Right lobe of liver (tissue), 6 donors: ENCODE results near the gene RAD51AP1. TPM values are rescaled to one million over a fixed set of nuclear protein-coding genes. Genes with fewer than 3 reads are reported as not detected.

ENCODE experiments used
- ATAC-seq, 4 donors: fragments of 200-7000 bp; cut with Tn5 transposase; one replicate each; pipeline ENCODE4 v1.9.1; 2020; ENCODE audit warnings: mild to moderate bottlenecking in 4 of 4, moderate library complexity in 4 of 4
- DNase-seq, 3 donors: peaks; one replicate each; pipeline ENCODE4 v3.0.0-alpha.2; 2020
- H3K27ac ChIP-seq, 3 donors: fragments of 200-600 bp; one replicate each; pipeline ENCODE4 v1.8.0; 2022
- H3K27me3 ChIP-seq, 2 donors: fragments of 200-600 bp; one replicate each; pipeline ENCODE4 v1.8.0; 2022
- H3K36me3 ChIP-seq, 4 donors: fragments of 200-600 bp; sonication (generic) in 1 of 4; one replicate each; pipeline versions ENCODE4 v1.5.1 to v1.8.0; 2017 to 2022; ENCODE audit warnings: control low read depth in 1 of 4
- H3K4me1 ChIP-seq, 4 donors: fragments of 200-600 bp; sonication (generic) in 1 of 4; one replicate each; pipeline versions ENCODE4 v1.5.1 to v1.8.0; 2017 to 2022; ENCODE audit warnings: control low read depth in 1 of 4
- H3K4me3 ChIP-seq, 3 donors: fragments of 200-600 bp; one replicate each; pipeline ENCODE4 v1.8.0; 2022
- H3K9me3 ChIP-seq, 4 donors: fragments of 200-600 bp; sonication (generic) in 1 of 4; one replicate each; pipeline versions ENCODE4 v1.5.1 to v1.8.0; 2017 to 2022; ENCODE audit warnings: control low read depth in 1 of 4
- POLR2A ChIP-seq: fragments of 450-650 bp; IDR thresholded peaks from one replicate; pipeline ENCODE4 v1.6.1; 2017; ENCODE audit warnings: antibody characterized with exemption, mild to moderate bottlenecking
- WGBS: methylation state at CpG from one replicate; pipeline ENCODE4 v1.1.6; 2018; ENCODE audit warnings: low coverage, low lambda C conversion rate; ENCODE audit not compliant: insufficient coverage; ENCODE audit errors: missing lambda C conversion rate; 5-methylcytosine and 5-hydroxymethylcytosine counted together
- intact Hi-C, 2 donors: fragments of 100-400 bp; cut with DNase I; formaldehyde crosslinking; loops; one replicate each; pipeline versions ENCODE4 v1.11.2 to v1.14.1; 2022
- total RNA-seq, 6 experiments: library from RNA; depleted of rRNA in 2 of 6; stranded (reverse); fragments of >200 nt in 2 of 6; fragmentation: NEBNext Ultra II Directional in 3 of 6; extraction: Animal tissue kit (Norgen Biotek cat#: 25700) in 3 of 6; gene quantifications; one replicate each; pipeline versions ENCODE4 v1.1.0 to v1.2.4, GENCODE V29; 2016 to 2023
- TF ChIP-seq, protein P1 (sequence below), 4 donors: fragments of 200-600 bp in 3 of 4; fragments of 450-650 bp in 1 of 4; IDR thresholded peaks; one replicate each; pipeline versions ENCODE4 v1.5.1 to v1.8.0; 2016 to 2022; ENCODE audit warnings: antibody characterized with exemption in 4 of 4, mild to moderate bottlenecking in 2 of 4
- donor health status: DM: no; HTN: yes; CAD: no.
- donor health status: DM: no; HTN: no; CAD: no.
- donor health status: DM: no; HTN: no; CAD: no.
- donor health status: DM: no; HTN: yes; CAD: no.
- donor health status: DM: no; HTN: yes; CAD: no.

Gene RAD51AP1
- total RNA-seq, 6 experiments from 2014 or later, result 0.56 to 5.1 (median 1.3) TPM

DNA sequence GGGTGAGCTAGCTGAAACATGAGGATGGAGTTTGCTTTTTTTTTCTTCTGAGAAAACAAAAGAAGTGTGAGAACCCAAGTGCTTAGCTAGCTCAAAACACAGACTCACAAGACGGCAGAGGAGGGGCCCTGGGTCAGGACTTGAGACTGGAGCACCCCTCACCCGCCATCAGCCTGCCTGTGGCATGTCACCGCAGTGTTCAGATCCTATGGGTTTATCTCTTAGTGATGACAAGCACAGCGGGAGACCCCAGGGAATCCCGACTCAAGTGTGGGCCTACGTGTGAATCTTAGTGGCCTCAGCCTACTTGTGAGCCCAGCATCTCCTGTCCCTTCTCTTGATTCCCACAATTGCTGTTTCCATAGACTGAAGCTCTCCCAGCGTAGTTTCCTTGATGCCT, 46.2 kb downstream of the RAD51AP1 start:
- intact Hi-C loops, result loop anchor here in 1 of 2 donors (10.0 kb wide), 1 partner anchor 170 kb away; no protein-coding TSS in a partner anchor
- Histone ChIP-seq H3K4me3 (no peak overlapping the region), H3K27me3 (no peaks in the 10 kb centered on the region), H3K9me3 (no peaks in the 10 kb centered on the region), H3K27ac (no peak overlapping the region), H3K4me1 (no peaks in the 10 kb centered on the region), H3K36me3 (no peaks in the 10 kb centered on the region)
- ATAC-seq (no peak), DNase-seq (no peak)
- WGBS, result 77% methylated on average over 7 of the region's 7 CpGs
- TF ChIP-seq POLR2A, result no peak

- no peak overlapping the region for H3K4me3 ChIP-seq
- TF ChIP-seq, protein P1, sequence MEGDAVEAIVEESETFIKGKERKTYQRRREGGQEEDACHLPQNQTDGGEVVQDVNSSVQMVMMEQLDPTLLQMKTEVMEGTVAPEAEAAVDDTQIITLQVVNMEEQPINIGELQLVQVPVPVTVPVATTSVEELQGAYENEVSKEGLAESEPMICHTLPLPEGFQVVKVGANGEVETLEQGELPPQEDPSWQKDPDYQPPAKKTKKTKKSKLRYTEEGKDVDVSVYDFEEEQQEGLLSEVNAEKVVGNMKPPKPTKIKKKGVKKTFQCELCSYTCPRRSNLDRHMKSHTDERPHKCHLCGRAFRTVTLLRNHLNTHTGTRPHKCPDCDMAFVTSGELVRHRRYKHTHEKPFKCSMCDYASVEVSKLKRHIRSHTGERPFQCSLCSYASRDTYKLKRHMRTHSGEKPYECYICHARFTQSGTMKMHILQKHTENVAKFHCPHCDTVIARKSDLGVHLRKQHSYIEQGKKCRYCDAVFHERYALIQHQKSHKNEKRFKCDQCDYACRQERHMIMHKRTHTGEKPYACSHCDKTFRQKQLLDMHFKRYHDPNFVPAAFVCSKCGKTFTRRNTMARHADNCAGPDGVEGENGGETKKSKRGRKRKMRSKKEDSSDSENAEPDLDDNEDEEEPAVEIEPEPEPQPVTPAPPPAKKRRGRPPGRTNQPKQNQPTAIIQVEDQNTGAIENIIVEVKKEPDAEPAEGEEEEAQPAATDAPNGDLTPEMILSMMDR (IDR thresholded peaks at IDR 0.05), result no peak
- TF ChIP-seq POLR2A, result no peak
- H3K36me3 ChIP-seq, result no peaks in the 10 kb centered on the region
- WGBS, result 38% methylated on average over 3 of the region's 5 CpGs
- ATAC-seq, result peak in 1 of 4 donors; percentile 58
- no peaks in the 10 kb centered on the region for H3K9me3 ChIP-seq
- H3K27me3 ChIP-seq, result no peaks in the 10 kb centered on the region
- intact Hi-C loops, result loop anchor here in 1 of 2 donors (10.0 kb wide), 1 partner anchor 168 kb away; no protein-coding TSS in a partner anchor
- no peak for DNase-seq
- H3K4me1 ChIP-seq, result no peaks in the 10 kb centered on the region
- H3K27ac ChIP-seq, result no peak overlapping the region
Measured at GRCh38 chr12:4586500-4586899, 47.8 kb downstream of the RAD51AP1 start.

DNA sequence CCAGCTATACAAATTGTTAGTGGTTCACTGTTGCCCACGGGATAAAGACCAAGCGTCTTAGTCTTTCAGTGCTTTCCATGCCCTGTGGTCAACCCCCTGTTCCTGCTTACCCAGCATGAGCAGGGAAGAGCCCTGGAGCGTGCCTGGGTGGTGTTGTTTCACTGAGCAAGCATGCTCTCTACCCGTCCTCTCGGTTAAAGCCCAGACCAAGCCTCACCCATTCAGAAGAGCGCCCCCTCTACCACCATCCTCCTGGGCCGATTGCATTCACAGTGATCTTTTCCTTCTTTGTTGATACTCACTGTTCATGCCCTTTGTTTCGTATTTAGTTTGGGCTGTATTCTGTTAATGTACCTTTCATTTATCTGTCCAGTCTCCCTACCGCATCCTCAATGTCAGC, 48.4 kb downstream of the RAD51AP1 start:
- intact Hi-C loops, result loop anchor here in 1 of 2 donors (10.0 kb wide), 1 partner anchor 168 kb away; no protein-coding TSS in a partner anchor
- no peaks in the 10 kb centered on the region for H3K4me1 ChIP-seq
- DNase-seq, result no peak
- no peak overlapping the region for H3K4me3 ChIP-seq
- TF ChIP-seq, protein P1 (IDR thresholded peaks at IDR 0.05), result no peak
- no peak for TF ChIP-seq POLR2A
- no peaks in the 10 kb centered on the region for H3K9me3 ChIP-seq
- 53% methylated on average over 8 of the region's 9 CpGs for WGBS
- ATAC-seq, result no peak
- no peaks in the 10 kb centered on the region for H3K27me3 ChIP-seq
- no peak overlapping the region for H3K27ac ChIP-seq
- no peaks in the 10 kb centered on the region for H3K36me3 ChIP-seq

- WGBS, result 89% methylated on average over 3 of the region's 3 CpGs
- Histone ChIP-seq H3K9me3 (no peaks in the 10 kb centered on the region), H3K4me1 (no peaks in the 10 kb centered on the region), H3K27ac (no peak overlapping the region), H3K36me3 (no peaks in the 10 kb centered on the region), H3K4me3 (no peak overlapping the region), H3K27me3 (no peaks in the 10 kb centered on the region)
- DNase-seq, result no peak
- no peak for ATAC-seq
- TF ChIP-seq POLR2A, result no peak
- TF ChIP-seq, protein P1 (IDR thresholded peaks at IDR 0.05), result no peak
- intact Hi-C loops, result loop anchor here in 1 of 2 donors (10.0 kb wide), 1 partner anchor 166 kb away; no protein-coding TSS in a partner anchor
Measured at GRCh38 chr12:4588916-4589315, 50.2 kb downstream of the RAD51AP1 start.

DNA sequence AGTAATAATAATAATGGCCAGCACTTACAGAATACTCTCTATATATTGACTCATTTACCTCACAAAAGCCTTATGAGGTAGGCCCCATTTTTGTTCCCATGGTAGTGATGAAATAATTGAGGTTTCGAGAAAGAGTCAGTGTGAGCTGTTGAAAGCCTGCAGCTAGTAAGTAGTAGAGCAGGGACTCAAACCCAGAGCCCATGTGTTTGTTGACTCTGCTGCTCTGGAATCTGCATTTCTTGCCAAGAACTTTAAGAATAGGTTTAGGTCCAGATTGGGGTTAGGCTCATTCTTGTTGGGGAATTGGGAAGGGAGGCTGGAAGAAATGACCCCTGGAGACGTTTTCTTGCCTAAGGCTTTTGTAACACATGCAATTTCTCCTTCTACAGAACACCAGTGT, 51.3 kb downstream of the RAD51AP1 start:
- DNase-seq (no peak), ATAC-seq (no peak)
- H3K36me3 ChIP-seq, result no peaks in the 10 kb centered on the region
- no peaks in the 10 kb centered on the region for H3K9me3 ChIP-seq
- no peak overlapping the region for H3K4me3 ChIP-seq
- WGBS, result 75% methylated on average over 2 of the region's 2 CpGs
- H3K27ac ChIP-seq, result no peak overlapping the region
- intact Hi-C loops, result loop anchor here (10.0 kb wide), 2 partner anchors 165 to 175 kb away; no protein-coding TSS in a partner anchor
- no peaks in the 10 kb centered on the region for H3K27me3 ChIP-seq
- no peak for TF ChIP-seq POLR2A
- TF ChIP-seq, protein P1 (IDR thresholded peaks at IDR 0.05), result no peak
- H3K4me1 ChIP-seq, result no peaks in the 10 kb centered on the region
